OCI-LY1 (cell line): ENCODE data around the gene AGMO.

ENCODE experiments used
- H2AFZ ChIP-seq: fragments of 200-600 bp; sonication (generic), shearing (Covaris generic); 2 replicates; pipeline ENCODE4 v1.6.0; 2014; ENCODE audit warnings: antibody characterized with exemption, mild to moderate bottlenecking, low read length
- H3F3A ChIP-seq: fragments of 200-600 bp; sonication (generic), shearing (Covaris generic); 2 replicates; pipeline ENCODE4 v1.6.0; 2014; ENCODE audit warnings: mild to moderate bottlenecking, antibody characterized with exemption, low read length, moderate library complexity; ENCODE audit not compliant: insufficient read depth
- H3K27ac ChIP-seq: fragments of 200-600 bp; sonication (generic); 2 replicates; pipeline ENCODE4 v1.5.1; 2014; ENCODE audit warnings: low read length, mixed run types, mild to moderate bottlenecking, low read depth; ENCODE audit not compliant: poor library complexity, severe bottlenecking
- H3K27me3 ChIP-seq: fragments of 200-600 bp; sonication (generic); 2 replicates; pipeline ENCODE4 v1.6.0; 2014; ENCODE audit warnings: antibody characterized with exemption, mild to moderate bottlenecking, low read length, moderate library complexity; ENCODE audit not compliant: insufficient read depth
- H3K36me3 ChIP-seq: fragments of 200-600 bp; sonication (generic); 2 replicates; pipeline ENCODE4 v1.6.1; 2014; ENCODE audit warnings: mild to moderate bottlenecking, antibody characterized with exemption, low read length, moderate library complexity, mixed read lengths; ENCODE audit not compliant: insufficient read depth
- H3K4me1 ChIP-seq: fragments of 200-600 bp; sonication (generic); 2 replicates; pipeline ENCODE4 v1.5.1; 2014; ENCODE audit warnings: mild to moderate bottlenecking, low read length, moderate library complexity; ENCODE audit not compliant: insufficient read depth, severe bottlenecking
- H3K4me2 ChIP-seq: fragments of 200-600 bp; sonication (generic), shearing (Covaris generic); 2 replicates; pipeline ENCODE4 v1.6.1; 2014; ENCODE audit warnings: low read length
- H3K4me3 ChIP-seq: fragments of 200-600 bp; sonication (generic); 2 replicates; pipeline ENCODE4 v1.5.1; 2014; ENCODE audit warnings: low read length, low read depth, mild to moderate bottlenecking, mixed read lengths; ENCODE audit not compliant: poor library complexity, severe bottlenecking
- H3K79me2 ChIP-seq: fragments of 200-600 bp; shearing (Covaris generic); 2 replicates; pipeline ENCODE4 v1.6.1; 2016; ENCODE audit warnings: mixed run types, low read length, mixed read lengths; ENCODE audit not compliant: insufficient read depth
- H3K9ac ChIP-seq: fragments of 200-600 bp; sonication (generic), shearing (Covaris generic); 2 replicates; pipeline ENCODE4 v1.6.1; 2014; ENCODE audit warnings: mild to moderate bottlenecking, low read length, mixed read lengths
- H3K9me2 ChIP-seq: fragments of 200-600 bp; sonication (generic), shearing (Covaris generic); 2 replicates; pipeline ENCODE4 v1.6.1; 2014; ENCODE audit warnings: low read depth, mild to moderate bottlenecking, low read length, mixed read lengths
- H3K9me3 ChIP-seq: fragments of 200-600 bp; shearing (Covaris generic); 2 replicates; pipeline ENCODE4 v1.6.1; 2014; ENCODE audit warnings: low read length, mixed read lengths
- H4K20me1 ChIP-seq: fragments of 200-600 bp; sonication (generic), shearing (Covaris generic); 2 replicates; pipeline ENCODE4 v1.6.0; 2016; ENCODE audit warnings: mild to moderate bottlenecking, low read length; ENCODE audit not compliant: insufficient read depth
- EZH2 ChIP-seq: fragments of 200-600 bp; sonication (generic), shearing (Covaris generic); IDR thresholded peaks from 2 replicates; pipeline ENCODE4 v1.8.0; 2017; ENCODE audit warnings: borderline replicate concordance, mixed run types, mild to moderate bottlenecking, antibody characterized with exemption, low read length, moderate library complexity, mixed read lengths
- TF ChIP-seq, protein P1 (sequence below): fragments of 200-600 bp; sonication (generic), shearing (Covaris generic); IDR thresholded peaks from 2 replicates; pipeline ENCODE4 v1.5.1; 2017; ENCODE audit warnings: mild to moderate bottlenecking, antibody characterized with exemption, low read length, moderate library complexity, mixed read lengths

The AGMO gene

DNA sequence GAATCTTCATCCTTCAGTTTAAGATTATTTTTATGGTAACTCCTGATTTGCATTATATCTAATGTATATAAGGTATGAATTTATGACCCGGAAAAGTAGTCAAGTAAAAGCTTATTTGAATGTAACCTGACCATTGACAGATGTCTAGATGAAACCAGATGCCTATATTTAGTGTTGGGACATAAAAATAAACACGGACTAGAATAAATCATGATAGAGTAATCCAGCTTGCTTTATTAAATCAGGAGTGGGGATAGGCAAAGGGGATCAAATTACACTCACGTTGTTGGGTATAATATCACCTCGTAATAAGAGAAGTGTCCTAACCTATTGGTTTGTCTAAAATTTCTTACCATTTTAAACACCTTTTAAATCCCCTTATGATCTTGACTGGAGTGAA lies 244.6 kb downstream of the AGMO start:
- Histone ChIP-seq H3K79me2 (no peaks in the 10 kb centered on the region), H3K27me3 (no peaks in the 10 kb centered on the region), H3K4me1 (no peaks in the 10 kb centered on the region), H3K4me3 (no peak overlapping the region), H4K20me1 (no peaks in the 10 kb centered on the region), H3K9me2 (no peaks in the 10 kb centered on the region), H3F3A (no peaks in the 10 kb centered on the region), H3K9ac (no peak overlapping the region), H2AFZ (no peak overlapping the region), H3K4me2 (no peak overlapping the region), H3K27ac (no peak overlapping the region), H3K9me3 (no peaks in the 10 kb centered on the region), H3K36me3 (no peaks in the 10 kb centered on the region)
- no peak for TF ChIP-seq EZH2
- TF ChIP-seq, protein P1, sequence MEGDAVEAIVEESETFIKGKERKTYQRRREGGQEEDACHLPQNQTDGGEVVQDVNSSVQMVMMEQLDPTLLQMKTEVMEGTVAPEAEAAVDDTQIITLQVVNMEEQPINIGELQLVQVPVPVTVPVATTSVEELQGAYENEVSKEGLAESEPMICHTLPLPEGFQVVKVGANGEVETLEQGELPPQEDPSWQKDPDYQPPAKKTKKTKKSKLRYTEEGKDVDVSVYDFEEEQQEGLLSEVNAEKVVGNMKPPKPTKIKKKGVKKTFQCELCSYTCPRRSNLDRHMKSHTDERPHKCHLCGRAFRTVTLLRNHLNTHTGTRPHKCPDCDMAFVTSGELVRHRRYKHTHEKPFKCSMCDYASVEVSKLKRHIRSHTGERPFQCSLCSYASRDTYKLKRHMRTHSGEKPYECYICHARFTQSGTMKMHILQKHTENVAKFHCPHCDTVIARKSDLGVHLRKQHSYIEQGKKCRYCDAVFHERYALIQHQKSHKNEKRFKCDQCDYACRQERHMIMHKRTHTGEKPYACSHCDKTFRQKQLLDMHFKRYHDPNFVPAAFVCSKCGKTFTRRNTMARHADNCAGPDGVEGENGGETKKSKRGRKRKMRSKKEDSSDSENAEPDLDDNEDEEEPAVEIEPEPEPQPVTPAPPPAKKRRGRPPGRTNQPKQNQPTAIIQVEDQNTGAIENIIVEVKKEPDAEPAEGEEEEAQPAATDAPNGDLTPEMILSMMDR, result no peak

DNA sequence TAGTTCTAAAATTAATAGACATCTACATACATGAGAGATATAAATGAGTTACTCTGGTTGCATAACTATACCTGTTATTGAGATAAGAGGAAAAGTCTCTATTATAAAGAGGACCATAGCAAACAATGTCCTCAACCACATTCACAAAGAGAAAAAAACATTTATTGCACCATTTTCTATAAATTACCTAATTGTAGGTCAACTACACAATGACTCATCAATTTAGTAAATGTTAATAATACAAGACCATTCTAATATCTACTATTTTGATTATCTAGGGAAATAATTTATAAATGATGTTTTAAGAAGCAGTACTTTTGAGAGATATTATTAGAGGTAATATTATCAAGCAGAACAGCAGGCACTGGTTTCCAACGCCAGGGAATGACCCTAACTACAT lies 246.1 kb downstream of the AGMO start:
- no peaks in the 10 kb centered on the region for H3K4me1 ChIP-seq
- H3K9ac ChIP-seq, result no peak overlapping the region
- H3K4me3 ChIP-seq, result no peak overlapping the region
- no peaks in the 10 kb centered on the region for H3K27me3 ChIP-seq
- H3K79me2 ChIP-seq, result no peaks in the 10 kb centered on the region
- no peak for TF ChIP-seq EZH2
- TF ChIP-seq, protein P1, result no peak
- H3K9me2 ChIP-seq, result no peaks in the 10 kb centered on the region
- H2AFZ ChIP-seq, result no peak overlapping the region
- H3K36me3 ChIP-seq, result no peaks in the 10 kb centered on the region
- no peak overlapping the region for H3K27ac ChIP-seq
- H3K4me2 ChIP-seq, result no peak overlapping the region
- H3K9me3 ChIP-seq, result no peaks in the 10 kb centered on the region
- H3F3A ChIP-seq, result no peaks in the 10 kb centered on the region
- H4K20me1 ChIP-seq, result no peaks in the 10 kb centered on the region

DNA sequence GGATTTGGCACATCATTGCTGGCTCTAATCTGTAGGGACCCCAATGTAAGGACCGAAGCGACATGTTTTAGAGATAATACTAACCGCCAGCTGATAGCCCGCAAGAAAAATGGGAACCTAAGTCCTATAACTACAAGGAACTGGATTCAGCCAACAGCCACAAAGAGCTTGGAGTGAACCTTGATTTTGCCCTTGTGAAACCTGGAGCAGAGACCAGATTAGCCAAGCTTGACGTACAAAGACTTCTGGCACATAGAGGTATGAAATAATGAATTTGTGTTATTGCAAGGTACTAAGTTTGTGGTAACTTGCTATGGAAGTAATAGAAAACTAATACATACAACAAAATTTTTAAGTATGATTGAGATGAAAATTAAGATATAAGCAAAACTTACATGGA lies 246.9 kb downstream of the AGMO start:
- H3K4me1 ChIP-seq, result no peaks in the 10 kb centered on the region
- no peak overlapping the region for H3K4me2 ChIP-seq
- H3K9ac ChIP-seq, result no peak overlapping the region
- H3K9me3 ChIP-seq, result no peaks in the 10 kb centered on the region
- H3K27ac ChIP-seq, result no peak overlapping the region
- no peaks in the 10 kb centered on the region for H3K9me2 ChIP-seq
- no peak overlapping the region for H2AFZ ChIP-seq
- H3K4me3 ChIP-seq, result no peak overlapping the region
- H3K79me2 ChIP-seq, result no peaks in the 10 kb centered on the region
- no peaks in the 10 kb centered on the region for H3F3A ChIP-seq
- no peaks in the 10 kb centered on the region for H4K20me1 ChIP-seq
- TF ChIP-seq EZH2, result no peak
- H3K27me3 ChIP-seq, result no peaks in the 10 kb centered on the region
- H3K36me3 ChIP-seq, result no peaks in the 10 kb centered on the region

DNA sequence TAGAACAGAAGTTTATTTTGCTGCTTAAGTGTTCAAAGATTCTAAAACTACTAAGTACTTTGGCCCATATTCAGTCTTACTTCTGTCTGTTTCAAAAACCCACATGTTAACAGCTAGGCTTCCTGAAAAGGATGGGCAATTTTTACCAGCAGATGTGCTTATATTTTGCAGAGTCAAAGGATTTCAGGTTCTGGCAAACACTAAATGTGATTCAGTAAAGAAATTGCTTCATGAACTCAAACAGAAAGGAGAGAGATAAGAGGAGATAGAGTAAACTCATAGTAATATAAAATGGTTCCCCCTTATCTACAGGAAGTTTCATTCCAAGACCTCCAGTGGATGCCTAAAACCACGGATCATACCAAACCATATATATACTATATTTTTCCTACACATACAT lies 248.5 kb downstream of the AGMO start:
- no peak overlapping the region for H3K4me3 ChIP-seq
- H2AFZ ChIP-seq, result no peak overlapping the region
- no peaks in the 10 kb centered on the region for H3K4me1 ChIP-seq
- H3F3A ChIP-seq, result no peaks in the 10 kb centered on the region
- H3K79me2 ChIP-seq, result no peaks in the 10 kb centered on the region
- no peaks in the 10 kb centered on the region for H4K20me1 ChIP-seq
- H3K4me2 ChIP-seq, result no peak overlapping the region
- TF ChIP-seq EZH2, result no peak
- TF ChIP-seq, protein P1, result no peak
- no peak overlapping the region for H3K9ac ChIP-seq
- no peaks in the 10 kb centered on the region for H3K27me3 ChIP-seq
- H3K27ac ChIP-seq, result no peak overlapping the region
- no peaks in the 10 kb centered on the region for H3K36me3 ChIP-seq
- no peaks in the 10 kb centered on the region for H3K9me3 ChIP-seq
- H3K9me2 ChIP-seq, result no peaks in the 10 kb centered on the region
